GM19099 (cell line): ENCODE results near the gene MPP1.
A peak's percentile ranks its signal among the peaks of the same experiment; 100 is the strongest.

ENCODE experiments used
- POLR2A ChIP-seq: IDR thresholded peaks from 3 replicates; pipeline ENCODE4 v1.6.1; 2011; ENCODE audit warnings: low read depth; ENCODE audit not compliant: insufficient read length; ENCODE audit errors: extremely low read depth

Gene MPP1

DNA sequence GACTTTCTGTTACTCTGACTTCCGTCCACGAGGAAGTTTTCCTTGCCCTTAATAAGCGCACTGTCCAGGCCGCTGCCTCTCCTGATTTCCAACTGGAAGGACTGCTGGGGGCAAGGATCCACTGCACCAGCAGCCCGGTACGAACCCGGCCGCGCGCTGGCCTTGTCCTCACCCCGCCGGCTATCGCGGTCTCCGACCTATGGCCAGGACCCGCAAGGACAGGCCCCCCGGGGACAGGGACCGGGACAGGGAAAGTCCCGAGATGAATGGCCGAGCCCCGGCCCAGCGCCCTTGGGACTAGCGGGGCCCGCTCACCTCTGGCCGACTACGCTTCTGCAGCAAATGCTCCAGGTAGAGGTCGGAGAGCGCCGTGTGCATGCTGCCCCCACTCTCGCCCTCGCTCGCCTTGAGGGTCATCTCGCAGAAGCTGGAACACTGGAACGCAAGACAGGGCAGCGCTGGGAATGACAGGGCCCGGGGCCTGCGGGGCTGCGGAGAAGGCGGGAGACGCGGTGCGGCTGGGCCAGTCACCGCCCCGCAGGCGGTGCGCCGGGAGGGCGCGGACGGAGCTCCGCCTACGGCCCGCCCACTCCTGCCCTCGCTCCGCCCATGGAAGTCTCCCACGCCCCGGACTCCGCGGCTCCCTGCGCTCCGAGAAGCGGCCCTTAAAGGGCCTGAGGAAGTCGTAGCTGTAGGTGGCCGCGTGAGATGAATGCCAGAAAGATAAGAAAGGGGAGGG, at the start of gene MPP1:
Gene MPP1 (minus strand): TSS at position 529 of the 739 bp plus-strand sequence. CDS start 112 bp downstream, at position 417.
- peak; percentile 57 for TF ChIP-seq POLR2A

DNA sequence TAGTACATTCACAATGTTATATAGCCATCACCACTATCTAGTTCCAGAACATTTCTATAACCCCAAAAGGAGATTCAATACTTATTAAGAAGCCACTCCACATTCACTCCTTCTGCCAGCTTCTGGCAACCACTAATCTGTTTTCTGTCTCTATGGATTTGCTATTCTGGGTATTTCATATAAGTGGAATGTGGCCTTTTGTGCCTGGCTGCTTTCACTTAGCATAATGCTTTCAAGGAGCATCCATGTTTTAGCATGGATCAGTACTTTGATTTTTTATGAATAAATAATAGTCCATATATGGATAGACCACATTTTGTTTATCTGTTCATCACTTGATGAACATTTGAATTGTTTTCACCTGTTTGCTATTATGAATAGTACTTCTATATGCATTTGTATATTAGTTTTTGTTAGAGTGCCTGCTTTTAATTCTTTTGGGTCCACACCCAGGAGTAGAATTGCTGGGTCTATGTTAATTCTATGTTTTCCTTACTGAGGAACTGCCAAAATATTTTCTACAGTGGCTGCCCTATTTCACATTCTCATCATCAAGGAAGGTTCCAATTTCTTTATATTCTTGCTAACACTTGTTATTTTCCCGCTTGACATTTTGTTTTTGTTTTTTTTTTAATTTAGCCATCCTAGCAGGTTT, 45.8 kb upstream of the MPP1 start:
- no peak for TF ChIP-seq POLR2A

DNA sequence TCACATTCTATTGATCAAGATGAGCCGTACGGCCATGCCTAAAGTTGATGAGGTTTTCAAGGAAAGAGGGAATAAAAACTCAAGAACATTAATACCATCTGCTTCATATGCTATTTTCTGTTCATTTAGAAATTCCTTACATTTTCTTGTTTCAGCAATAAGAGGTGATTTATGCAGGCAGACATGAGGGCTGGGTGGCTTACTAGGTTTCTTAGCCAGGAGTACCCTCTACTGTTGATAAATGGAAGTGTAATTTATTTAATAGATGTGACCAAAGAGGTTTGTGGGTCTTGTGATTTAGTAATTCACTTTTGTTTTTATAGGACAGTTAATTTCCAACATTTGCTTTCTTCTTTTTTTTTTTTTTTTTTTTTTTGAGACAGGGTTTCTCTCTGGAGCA, 35.6 kb upstream of the MPP1 start:
- TF ChIP-seq POLR2A, result no peak

DNA sequence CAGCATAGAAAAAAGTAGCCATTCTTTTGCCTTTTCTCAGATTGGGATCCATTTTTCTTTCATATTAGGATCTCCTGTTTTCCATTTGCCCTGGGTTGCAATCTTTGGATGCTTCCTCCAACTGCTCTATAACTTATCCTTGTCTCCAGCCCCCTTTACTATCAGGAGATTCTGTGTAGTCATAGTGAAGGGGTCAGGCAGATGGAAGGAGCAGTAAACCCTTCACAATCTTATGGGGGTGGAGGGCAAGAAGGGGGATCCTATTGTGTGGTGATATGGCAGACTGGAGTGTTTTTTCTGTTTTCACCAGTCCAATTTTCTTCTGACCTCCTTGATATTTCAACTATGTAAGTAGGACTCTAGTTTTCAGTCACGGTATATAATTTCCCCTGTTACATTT, 30.9 kb upstream of the MPP1 start:
- no peak for TF ChIP-seq POLR2A

DNA sequence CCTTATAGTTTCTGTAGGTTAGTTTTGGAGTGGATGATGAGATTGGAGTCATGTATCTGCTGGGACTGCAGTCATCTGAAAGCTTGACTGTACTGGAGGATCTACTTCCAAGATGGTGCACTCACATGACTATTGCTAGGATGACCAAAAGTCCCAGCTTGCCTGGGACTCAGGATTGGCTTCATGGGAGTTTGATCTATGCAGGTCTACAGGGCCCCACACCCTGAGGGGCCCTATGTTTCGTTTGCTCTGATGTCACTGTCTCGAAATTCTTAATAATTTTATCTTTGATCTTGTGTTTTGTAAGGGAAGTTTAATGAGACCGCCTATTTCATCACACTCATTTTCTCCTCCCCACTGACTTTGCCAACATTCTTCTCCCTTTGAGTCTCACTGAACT, 29.3 kb upstream of the MPP1 start, which contains the start of gene SMIM9:
Gene SMIM9 (minus strand): TSS at position 101 of the 400 bp plus-strand sequence. CDS start 3,806 bp downstream, outside the sequence.
- no peak for TF ChIP-seq POLR2A

DNA sequence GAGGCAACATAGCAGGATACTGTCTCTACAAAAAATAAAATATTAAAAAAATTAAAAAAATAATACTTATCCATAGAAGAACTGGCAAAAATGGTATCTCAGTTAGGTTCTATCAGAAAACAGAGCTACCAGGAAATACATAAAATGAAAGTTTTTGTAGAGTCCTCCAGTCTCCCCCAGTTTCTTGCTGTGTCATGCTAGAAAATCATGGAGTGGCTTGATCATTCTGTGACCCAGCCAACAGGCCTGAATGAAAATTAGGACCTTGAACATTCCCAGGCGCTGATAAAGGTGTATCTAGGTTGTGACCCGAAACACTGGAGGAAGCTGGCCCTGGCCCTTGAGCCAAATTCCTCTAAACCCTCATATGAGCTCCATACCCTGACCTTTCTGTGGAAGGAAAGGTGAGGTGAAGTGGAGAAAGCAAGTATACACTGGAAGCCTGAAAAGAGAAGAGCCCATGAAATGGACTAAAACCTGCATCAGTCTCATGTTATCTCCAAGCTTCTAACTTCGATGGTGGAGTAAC, 28.5 kb upstream of the MPP1 start:
- no peak for TF ChIP-seq POLR2A

DNA sequence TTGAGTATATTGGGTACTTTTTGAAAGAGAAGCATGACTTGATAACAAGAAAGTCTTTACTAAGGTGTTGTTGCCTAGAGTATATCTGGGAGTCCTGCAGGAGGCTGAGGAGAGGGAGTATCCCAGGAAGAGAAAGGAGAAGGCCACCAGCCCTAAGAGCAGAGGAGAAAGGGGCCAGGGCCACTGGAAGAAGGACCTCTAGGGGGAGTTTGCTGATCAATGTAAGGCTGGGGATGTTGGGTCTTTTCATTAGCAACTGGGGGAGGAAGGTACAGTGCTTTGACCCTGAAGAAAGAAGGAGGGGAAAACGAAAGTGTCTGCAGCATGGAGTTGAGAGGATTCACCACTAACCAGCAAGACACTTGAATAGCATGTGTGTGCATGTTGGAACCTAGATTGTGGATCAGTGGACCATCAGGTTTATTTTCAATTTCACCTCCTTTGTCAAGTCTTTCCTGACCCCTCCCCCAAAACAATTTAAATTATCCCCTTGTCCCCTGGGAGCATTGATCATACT, 24.7 kb upstream of the MPP1 start:
- TF ChIP-seq POLR2A, result no peak

DNA sequence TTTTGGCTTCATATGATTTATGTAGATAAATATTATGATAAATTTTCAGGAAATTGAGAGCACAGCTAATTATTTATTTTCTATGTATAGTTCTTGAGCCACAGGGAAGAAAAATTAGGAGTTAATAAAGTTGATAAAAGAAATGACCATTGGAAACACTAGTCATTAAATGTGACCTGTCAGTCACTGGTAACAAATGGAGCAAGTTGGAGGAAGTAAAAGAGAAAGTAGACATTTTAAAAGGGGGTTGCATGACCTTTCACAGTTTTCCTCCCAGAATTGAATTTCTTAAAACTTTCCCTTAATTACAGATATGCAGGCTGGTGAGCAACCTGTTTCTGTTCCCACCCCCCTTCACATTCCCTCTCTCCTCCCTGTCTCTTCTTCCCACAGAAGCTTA, 23.8 kb upstream of the MPP1 start:
- no peak for TF ChIP-seq POLR2A

DNA sequence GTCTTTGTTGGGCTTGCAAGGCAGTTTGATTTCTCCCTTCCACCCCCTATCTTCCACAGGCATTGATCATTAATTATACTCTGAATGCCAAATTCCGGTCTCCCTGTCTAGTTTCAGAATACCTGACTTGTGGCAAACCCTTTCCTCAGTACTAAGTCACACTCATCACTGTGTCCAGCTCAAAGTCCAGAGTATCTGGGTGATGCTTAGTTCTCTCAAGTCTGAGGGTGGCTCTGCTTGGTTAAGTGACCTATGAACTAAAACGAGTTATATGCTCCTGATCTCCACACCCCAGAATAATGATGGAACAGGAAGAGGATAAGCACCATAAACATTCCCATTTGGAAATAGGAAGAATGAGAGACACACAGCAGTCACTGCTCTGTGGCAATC, 22.7 kb upstream of the MPP1 start:
- no peak for TF ChIP-seq POLR2A

DNA sequence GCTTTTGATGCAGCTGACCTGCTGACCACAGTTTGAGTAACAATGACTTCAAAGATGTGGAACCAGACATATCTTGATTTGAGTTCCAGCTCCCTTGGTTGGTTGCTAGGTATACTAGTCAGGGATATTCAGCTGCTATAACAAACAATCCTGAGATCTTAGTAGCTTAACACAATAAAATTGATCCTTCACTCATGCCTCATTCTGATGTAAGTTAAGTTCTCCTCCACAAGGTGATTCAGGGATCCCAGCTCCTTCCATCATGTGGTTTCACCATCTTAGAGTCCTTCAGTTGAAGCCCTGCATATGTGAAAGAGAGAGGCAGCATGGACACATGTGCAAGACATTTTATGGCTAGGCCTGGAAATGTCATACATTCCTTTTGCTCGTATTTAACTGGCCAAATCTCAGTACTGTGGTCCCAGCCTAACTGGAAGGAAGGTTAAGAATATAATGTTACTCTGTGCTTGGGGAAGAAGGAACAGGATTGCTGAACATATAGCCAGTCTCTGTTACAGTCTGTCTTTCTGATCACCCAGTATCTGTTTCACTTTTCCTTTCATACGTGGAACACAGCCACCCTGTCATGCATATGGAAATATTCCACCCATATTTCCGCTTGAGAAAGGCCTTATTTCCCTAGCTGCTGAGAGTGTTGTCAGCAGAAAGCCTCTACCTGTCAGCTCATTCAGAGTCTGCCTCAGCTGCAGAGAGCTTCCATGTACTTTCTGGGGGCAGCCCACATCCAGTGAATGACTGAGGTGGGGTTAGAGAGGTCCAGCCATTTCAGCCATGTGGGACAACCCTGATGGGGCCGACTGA, 22.1 kb upstream of the MPP1 start:
- peak; percentile 51 for TF ChIP-seq POLR2A

DNA sequence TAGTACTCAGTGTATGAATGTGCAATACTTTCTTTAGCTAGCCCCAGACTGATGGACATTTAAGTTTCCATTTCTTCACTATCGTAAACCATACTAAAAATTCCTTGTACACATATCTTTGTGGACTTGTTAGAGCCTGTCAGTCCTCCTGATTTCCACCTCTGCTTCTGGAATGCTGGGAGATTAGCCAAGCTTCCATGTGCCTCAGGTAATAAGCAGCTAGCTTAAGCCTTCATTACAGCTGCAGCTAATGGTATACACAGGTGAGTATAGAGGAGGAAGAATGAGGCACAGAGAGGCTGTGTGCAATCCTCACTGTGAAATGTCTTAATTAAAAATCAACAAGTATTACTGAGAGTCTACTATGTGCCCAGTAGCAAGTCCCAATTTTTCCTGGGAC, 19.4 kb upstream of the MPP1 start:
- TF ChIP-seq POLR2A, result no peak

DNA sequence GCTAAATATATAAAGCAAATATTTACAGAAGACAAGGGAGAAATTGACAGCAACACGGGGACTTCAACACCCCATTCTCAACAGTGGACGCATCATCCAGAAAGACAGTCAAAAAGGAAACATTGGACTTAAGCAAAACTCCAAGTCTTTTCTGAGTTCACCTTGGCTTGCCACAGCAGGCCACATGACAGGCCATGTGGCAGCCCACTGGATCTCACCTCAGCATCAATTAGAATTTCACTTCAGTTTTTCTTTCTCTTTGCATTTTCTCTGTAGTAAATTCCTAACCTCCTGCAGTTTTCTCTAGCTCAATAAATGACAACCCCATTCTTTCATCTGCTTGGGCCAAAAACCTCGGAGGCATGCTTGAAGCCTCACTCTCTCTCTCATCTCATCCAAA, 16.7 kb upstream of the MPP1 start:
- no peak for TF ChIP-seq POLR2A

DNA sequence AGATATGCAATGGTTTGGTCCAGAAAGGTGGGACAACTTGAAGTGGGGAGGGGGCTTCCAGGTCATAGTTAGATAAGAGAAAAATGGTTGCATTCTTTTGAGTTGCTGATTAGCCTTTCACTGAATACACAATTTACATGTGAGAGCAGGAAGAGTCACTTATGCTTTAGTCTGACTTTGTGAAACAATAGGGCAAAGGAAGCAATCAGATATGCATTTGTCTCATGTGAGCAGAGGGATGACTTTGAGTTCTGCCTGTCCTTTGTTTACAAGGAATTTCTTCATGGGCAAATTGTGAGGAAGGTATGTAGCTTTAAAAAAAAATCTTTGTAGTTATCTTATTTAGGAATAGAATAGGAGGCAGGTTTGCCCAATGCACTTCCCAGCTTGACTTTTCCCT, 16.2 kb upstream of the MPP1 start:
- no peak for TF ChIP-seq POLR2A

DNA sequence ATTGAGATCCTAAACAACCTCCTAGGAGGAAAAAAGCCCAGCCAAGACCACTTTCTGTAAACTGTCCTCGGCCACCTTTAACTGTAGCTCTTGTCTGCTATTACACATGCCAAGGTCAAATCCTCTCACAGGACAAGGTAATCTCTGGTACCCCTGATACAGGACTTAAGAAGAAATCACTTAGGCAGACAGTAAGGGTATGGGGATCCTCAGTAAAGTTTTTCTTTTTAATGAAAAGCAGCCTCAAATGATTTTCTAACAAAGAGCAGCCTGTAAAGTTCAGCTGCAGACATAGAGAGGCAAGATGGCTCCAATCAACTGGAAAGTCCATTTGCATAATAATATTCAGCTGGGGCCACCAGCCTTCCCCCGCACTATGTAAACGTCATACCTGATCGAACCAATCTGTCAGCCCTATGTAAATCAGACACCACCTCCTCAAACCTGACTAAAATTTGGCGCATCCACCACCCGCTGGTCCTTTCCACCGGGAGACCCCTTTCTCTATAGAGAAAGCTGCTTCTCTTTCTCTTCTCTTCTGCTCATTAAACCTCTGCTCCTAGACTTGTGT, 14.6 kb upstream of the MPP1 start:
- TF ChIP-seq POLR2A, result no peak
